Epidermal melanocyte (primary cell): ENCODE data around the gene ETAA1.

Experiments
- DNase-seq: peaks from one replicate; pipeline ENCODE4 v3.0.0; 2011; ENCODE audit warnings: low spot score; ENCODE audit not compliant: insufficient read length

The ETAA1 gene

DNA sequence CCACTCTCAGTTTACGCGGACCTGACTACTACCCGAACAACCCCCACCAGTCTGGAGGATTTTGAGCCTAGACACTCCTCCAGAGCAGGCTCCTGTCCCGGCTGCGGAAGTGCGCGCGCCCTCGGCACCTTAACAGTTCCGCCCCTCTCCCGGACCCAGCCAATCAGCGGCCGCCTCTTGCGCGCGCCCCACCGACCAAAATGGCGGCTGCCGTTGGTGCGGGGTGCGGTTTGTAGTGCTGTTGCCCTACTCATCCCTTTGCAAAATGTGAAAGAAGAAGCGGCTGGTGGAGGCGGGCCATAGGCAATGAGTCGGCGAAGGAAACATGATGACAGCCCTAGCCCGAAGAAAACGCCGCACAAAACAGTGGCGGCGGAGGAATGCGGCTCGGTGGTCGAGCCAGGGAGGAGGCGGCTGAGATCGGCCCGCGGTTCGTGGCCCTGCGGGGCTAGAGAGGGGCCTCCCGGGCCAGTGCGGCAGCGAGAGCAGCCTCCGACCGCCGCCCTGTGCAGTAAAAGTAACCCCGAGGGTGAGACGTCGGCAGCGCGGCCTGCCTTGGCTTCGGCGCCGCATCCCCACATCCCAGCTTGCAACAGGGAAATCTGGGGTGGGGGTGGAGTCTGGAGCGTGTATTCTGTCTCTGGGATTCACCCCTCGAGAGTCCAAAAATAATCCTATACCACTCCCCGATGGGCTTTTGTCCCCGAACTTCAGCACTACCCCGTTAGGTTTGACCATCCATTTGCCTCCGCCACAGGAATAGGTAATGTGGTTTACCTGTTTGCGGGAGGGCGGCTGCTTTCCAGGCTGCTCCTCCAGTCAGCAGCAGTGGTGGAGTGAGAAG lies at the start of gene ETAA1:
Gene ETAA1 (plus strand): TSS at position 191 of the 844 bp plus-strand sequence. CDS start 116 bp downstream, at position 307.
- DNase-seq: peak; percentile 88

GRCh38 chr2:67366832-67367412 lies 30.2 kb upstream of the ETAA1 start:
- no peak for DNase-seq

GRCh38 chr2:67374481-67374880 lies 22.7 kb upstream of the ETAA1 start:
- no peak for DNase-seq

DNA sequence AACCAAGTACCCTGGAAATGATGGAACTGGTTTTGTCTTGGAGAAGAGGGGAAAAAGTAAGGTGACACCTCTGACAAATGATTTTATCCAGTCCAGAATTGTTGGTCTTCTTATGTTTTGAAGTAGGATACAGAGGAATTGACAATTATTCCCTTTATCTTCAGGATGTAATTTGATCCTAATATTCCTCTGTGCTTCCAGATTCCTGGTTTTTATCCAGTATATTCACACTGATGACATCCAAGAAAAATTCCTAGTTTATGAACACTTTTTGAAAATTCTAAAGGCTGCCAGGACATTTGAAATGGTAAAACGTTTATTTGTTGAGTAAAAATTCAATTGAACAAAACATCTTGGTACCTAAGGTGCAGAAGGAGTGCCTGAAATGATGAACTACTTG lies 22.2 kb upstream of the ETAA1 start:
- DNase-seq: no peak

DNA sequence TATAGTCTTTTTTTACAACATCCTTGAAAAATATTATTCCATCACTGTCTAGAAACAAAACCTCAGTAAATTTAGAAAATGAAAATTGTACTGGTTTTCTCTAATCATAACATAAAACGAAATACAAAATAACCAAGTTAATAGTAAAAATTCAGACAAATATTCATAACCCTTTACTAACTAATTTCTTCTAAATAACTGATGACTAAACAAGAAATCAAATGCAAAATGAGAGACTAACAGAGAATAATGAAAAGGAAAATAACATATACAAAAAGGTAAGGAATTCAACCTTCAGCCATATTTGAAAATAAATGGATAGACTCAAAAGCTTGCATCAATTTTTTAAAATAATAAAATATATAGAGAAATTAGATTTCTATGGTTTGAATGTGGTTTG lies 18.6 kb upstream of the ETAA1 start:
- DNase-seq: no peak

- DNase-seq: no peak
Measured at GRCh38 chr2:67379048-67379447, 18.1 kb upstream of the ETAA1 start.

GRCh38 chr2:67384123-67384822 lies 12.9 kb upstream of the ETAA1 start:
- DNase-seq: no peak

- DNase-seq: no peak
Measured at GRCh38 chr2:67388680-67389079, 8.5 kb upstream of the ETAA1 start.

- peak; percentile 30 for DNase-seq
Measured at GRCh38 chr2:67389286-67389685, 7.8 kb upstream of the ETAA1 start.

DNA sequence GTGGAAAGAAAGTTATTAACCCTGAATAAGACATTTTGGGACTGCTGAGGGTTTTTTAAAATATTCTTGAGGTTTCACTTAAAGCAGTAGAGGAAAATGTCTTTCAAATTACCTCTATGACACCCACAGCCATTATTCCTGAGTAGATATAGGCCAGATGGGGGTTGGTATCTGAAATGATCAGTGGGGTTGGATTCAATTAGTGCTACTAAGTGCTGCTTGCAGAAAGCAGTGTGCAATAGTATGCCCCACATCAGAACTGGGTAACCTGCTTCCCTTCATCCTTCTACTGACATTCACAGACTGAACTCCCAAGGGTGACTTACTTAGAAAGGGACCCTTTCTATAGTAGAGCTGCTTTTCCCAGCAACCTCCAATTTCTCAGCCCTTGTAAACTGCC lies 7.3 kb upstream of the ETAA1 start:
- DNase-seq: no peak

- no peak for DNase-seq
Measured at GRCh38 chr2:67393237-67393636, 3.9 kb upstream of the ETAA1 start.

DNA sequence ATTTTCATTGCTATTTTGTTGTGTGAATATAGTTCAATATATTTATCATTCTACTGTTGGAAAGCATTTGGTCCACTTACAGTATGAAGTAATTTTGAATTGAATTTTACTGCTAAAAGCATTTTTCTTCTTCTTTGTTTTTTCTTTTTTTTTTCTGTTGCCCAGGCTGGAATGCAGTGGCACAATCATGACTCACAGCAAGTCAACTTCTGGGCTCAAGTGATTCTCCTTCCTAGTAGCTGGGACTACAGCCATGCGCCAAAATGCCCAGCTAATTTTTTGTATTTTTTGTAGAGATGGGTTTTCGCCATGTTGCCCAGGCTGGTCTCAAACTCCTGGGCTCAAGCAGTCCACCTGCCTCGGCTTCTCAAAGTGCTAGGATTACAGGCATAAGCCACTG lies 2.4 kb upstream of the ETAA1 start:
- DNase-seq: no peak

GRCh38 chr2:67399144-67399543 lies 2.0 kb downstream of the ETAA1 start:
- no peak for DNase-seq

GRCh38 chr2:67399831-67400489 lies 2.8 kb downstream of the ETAA1 start:
- DNase-seq: no peak

- no peak for DNase-seq
Measured at GRCh38 chr2:67400560-67401485, 3.7 kb downstream of the ETAA1 start.

- no peak for DNase-seq
Measured at GRCh38 chr2:67408346-67408745, 11.2 kb downstream of the ETAA1 start.

DNA sequence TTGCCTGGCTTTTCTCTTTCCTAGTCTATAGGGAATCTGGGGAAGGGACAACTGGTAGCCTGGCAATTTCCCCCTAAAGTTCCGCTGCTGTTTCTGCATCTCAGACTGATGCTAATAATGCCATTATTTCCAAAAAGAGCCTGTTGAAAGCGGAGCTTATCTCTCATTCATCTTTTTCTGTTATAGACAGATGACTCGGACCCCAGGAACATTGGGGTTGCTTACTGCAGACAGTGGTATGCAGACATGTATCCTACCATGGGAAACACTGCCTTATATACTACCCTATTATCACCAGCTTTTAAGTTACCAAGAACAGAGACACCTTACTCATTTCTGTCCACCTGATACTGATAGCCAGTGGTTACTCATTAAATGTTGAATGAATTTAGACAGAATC lies 15.3 kb downstream of the ETAA1 start:
- DNase-seq: no peak

DNA sequence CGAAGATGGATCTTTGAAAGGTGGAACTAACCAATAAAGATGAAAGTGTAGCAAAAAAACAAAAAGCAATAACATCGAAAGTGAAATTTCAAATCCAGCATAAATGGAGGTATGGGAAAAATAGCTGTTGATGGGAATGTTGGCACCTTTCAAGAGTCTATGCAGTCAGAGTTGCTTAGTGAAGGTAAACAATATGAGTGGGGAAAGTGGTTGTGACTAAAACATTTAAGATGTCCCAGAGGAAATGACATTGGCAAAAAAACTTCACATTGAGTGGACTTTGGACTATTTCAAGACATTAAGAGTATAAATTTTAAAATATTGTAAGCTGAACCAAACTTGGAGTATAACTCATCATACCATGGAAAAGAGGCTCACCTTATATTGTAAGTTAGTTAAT lies 17.7 kb downstream of the ETAA1 start:
- DNase-seq: no peak

GRCh38 chr2:67416136-67416535 lies 19.0 kb downstream of the ETAA1 start:
- no peak for DNase-seq

DNA sequence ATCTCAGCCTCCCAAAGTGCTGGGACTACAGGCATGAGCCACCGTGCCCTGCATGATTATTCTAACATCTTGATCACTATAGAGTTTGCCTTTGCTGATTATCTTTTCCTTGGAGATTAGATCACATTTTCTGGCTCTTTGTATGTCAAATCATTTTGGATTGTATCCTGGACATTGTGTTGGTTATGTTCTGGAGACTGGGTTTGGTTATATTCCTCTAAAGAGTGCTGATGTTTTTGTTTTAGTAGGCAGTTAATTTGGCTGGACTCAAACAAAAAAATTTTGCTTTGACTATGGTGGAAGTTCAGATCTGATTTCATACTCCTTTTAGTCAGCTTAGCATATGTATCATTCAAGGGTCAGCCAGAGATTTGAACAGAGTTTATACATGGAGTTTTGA lies 26.4 kb downstream of the ETAA1 start:
- no peak for DNase-seq

GRCh38 chr2:67436221-67436620 lies 39.1 kb downstream of the ETAA1 start:
- DNase-seq: no peak
